Epithelial cell of esophagus (primary cell): ENCODE data around the gene FASTK.

Experiments used
- DNase-seq: peaks from one replicate; pipeline ENCODE4 v3.0.0; 2010; ENCODE audit warnings: low read depth
- H3K4me3 ChIP-seq: 2 replicates; pipeline ENCODE4 v1.5.1; 2011; ENCODE audit warnings: mild to moderate bottlenecking, low read length, control low read depth
- TF ChIP-seq, protein P1 (sequence below): IDR thresholded peaks from 2 replicates; pipeline ENCODE4 v1.5.1; 2011; ENCODE audit warnings: low read depth, mild to moderate bottlenecking, low read length, control low read depth, inconsistent platforms; ENCODE audit not compliant: insufficient read depth; ENCODE audit errors: missing control alignments

The FASTK gene

GRCh38 chr7:151076863-151077704 is 3.5 kb downstream of the FASTK start:
- TF ChIP-seq, protein P1, sequence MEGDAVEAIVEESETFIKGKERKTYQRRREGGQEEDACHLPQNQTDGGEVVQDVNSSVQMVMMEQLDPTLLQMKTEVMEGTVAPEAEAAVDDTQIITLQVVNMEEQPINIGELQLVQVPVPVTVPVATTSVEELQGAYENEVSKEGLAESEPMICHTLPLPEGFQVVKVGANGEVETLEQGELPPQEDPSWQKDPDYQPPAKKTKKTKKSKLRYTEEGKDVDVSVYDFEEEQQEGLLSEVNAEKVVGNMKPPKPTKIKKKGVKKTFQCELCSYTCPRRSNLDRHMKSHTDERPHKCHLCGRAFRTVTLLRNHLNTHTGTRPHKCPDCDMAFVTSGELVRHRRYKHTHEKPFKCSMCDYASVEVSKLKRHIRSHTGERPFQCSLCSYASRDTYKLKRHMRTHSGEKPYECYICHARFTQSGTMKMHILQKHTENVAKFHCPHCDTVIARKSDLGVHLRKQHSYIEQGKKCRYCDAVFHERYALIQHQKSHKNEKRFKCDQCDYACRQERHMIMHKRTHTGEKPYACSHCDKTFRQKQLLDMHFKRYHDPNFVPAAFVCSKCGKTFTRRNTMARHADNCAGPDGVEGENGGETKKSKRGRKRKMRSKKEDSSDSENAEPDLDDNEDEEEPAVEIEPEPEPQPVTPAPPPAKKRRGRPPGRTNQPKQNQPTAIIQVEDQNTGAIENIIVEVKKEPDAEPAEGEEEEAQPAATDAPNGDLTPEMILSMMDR, result peak; percentile 41
- no peak overlapping the region for H3K4me3 ChIP-seq
- DNase-seq, result peak; percentile 27

GRCh38 chr7:151075978-151076426 is 4.6 kb downstream of the FASTK start:
- DNase-seq, result no peak
- H3K4me3 ChIP-seq, result no peak overlapping the region
- TF ChIP-seq, protein P1, result no peak

DNA sequence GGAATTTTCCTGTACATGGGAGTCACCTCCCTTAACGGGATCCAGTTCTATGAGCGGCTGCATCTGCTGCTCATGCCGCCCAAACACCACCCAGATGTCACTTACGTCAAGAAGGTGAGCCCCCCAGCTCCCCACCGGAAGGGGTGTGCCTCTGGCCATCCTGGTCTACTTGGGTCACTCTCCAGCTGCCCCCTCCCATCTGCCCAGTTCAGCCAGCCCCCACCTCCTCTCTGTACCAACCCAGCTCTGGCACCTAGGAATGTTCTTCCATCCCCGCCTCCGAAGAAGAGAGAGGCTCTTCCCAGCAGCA is 5.0 kb downstream of the FASTK start:
- H3K4me3 ChIP-seq, result no peak overlapping the region
- DNase-seq, result no peak
- TF ChIP-seq, protein P1, result no peak

DNA sequence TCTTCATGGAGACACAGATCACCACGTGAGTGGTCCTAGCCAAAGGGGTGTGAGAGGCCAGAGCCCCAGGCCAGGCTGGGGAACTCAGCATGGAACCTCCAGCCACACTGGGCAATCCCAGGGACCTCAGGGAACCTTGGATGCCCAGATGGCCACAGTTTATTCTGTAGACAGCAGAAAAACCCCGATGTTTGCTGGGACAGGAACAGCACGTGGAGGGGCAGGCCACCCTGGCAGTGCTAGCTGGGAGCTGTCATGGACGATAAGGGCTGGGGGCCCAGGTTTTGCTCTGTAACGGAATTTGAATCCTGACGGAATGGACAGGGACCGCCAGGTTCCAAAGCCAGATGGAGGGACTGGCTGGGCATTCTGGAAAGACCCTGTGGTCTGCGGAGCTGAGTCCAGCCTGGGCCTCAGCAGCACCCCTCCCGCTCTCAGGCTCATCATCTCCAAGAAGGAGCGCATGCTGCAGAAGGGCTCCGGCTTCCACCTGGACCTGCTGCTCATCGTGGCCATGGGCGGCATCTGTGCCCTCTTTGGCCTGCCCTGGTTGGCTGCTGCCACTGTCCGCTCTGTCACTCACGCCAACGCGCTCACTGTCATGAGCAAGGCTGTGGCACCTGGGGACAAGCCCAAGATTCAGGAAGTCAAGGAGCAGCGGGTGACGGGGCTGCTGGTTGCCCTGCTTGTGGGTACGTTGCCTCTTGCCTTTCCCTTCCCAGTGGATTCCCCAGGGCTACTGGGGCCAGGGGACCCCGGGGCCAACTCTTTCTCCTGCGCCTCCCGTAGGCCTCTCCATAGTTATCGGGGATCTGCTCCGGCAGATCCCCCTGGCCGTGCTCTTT is 5.6 kb downstream of the FASTK start:
- H3K4me3 ChIP-seq, result no peak overlapping the region
- no peak for DNase-seq
- TF ChIP-seq, protein P1, result no peak

DNA sequence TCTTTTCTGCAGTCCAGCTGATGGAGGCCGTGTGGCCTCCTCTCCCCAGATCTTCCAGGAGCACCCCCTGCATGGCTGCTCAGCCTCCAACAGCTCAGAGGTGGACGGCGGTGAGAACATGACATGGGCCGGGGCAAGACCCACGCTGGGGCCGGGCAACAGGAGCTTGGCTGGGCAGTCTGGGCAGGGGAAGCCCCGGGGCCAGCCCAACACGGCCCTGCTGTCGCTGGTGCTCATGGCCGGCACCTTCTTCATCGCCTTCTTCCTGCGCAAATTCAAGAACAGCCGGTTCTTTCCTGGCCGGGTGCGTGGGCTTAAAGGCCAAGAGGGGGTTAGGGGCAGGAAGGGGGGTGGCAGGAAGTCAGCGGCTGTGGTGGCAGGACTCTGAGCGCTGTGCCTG is 6.6 kb downstream of the FASTK start:
- H3K4me3 ChIP-seq, result no peak overlapping the region
- TF ChIP-seq, protein P1, result no peak
- no peak for DNase-seq

- no peak for DNase-seq
- no peak overlapping the region for H3K4me3 ChIP-seq
Measured at GRCh38 chr7:151071032-151071866, 9.4 kb downstream of the FASTK start.

More at GRCh38 chr7:151071032-151071866, 9.4 kb downstream of the FASTK start:
- TF ChIP-seq, protein P1, result no peak
